Measurements from ENCODE around the gene CCDC150. TPM values are rescaled to one million over a fixed set of nuclear protein-coding genes. Genes with fewer than 3 reads are reported as not detected.

The CCDC150 gene
- total RNA-seq, 1 experiment from 2014 or later = 13.1 TPM

DNA sequence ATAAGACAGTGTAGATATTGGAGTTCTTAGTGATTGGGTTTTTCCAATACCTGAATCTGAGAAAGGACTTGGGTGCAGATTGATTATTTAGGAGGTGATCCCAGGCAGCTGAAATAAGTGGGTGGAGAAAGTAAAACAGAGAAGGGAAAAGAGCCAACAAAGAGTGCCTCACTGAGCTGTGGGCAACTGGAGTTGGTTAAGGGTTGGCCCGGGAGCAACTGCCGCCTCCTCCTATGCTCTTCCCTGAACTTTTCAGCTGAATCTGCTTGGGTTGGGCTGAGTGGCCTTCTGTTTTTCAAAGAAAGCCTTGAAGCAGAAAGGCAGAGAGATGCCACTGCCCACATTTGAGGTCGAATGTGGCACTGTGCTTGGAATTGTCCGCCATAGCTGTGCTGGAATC, 20.9 kb upstream of the CCDC150 start:
- ChIA-PET POLR2A (ENCODE audit: unreplicated experiment) (no interaction called here), CTCF (no interaction called here)
- Histone ChIP-seq H3K36me3 (ENCODE audit: low read depth, low read length) (no peaks in the 10 kb centered on the region), H3K27me3 (ENCODE audit: low read length) (no peaks in the 10 kb centered on the region), H3K9ac (ENCODE audit: low read length) (no peak overlapping the region), H3F3A (ENCODE audit: low read length, unreplicated experiment) (no peaks in the 10 kb centered on the region), H3K4me3 (ENCODE audit: low read length) (no peak overlapping the region), H3K4me2 (ENCODE audit: low read length) (no peak overlapping the region), H3K27ac (ENCODE audit: low read length) (no peak overlapping the region), H3K9me3 (ENCODE audit: low read length) (no peaks in the 10 kb centered on the region), H2AFZ (ENCODE audit: low read length) (no peak overlapping the region), H3K4me1 (ENCODE audit: insufficient read depth, low read length) (no peaks in the 10 kb centered on the region), H3K79me2 (ENCODE audit: low read length) (no peaks in the 10 kb centered on the region), H3K9me2 (replicated peaks; ENCODE audit: low read length) (no peaks in the 10 kb centered on the region), H4K20me1 (ENCODE audit: low read length) (no peaks in the 10 kb centered on the region)
- no peak for DNase-seq
- BruUV-seq (replicated peaks) = no TSS peak
- TF ChIP-seq, protein P1, sequence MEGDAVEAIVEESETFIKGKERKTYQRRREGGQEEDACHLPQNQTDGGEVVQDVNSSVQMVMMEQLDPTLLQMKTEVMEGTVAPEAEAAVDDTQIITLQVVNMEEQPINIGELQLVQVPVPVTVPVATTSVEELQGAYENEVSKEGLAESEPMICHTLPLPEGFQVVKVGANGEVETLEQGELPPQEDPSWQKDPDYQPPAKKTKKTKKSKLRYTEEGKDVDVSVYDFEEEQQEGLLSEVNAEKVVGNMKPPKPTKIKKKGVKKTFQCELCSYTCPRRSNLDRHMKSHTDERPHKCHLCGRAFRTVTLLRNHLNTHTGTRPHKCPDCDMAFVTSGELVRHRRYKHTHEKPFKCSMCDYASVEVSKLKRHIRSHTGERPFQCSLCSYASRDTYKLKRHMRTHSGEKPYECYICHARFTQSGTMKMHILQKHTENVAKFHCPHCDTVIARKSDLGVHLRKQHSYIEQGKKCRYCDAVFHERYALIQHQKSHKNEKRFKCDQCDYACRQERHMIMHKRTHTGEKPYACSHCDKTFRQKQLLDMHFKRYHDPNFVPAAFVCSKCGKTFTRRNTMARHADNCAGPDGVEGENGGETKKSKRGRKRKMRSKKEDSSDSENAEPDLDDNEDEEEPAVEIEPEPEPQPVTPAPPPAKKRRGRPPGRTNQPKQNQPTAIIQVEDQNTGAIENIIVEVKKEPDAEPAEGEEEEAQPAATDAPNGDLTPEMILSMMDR (conservative IDR thresholded peaks at IDR 0.05; ENCODE audit: low read depth, low read length) = no peak
- TF ChIP-seq EZH2 (IDR thresholded peaks at IDR 0.05; ENCODE audit: low read length, unreplicated experiment) = no peak
- no peak for TF ChIP-seq EZH2phosphoT487 (IDR thresholded peaks at IDR 0.05; ENCODE audit: borderline replicate concordance, low read length)
- no peak for ATAC-seq
- intact Hi-C loops (cut with micrococcal nuclease) = no loop called here

GRCh38 chr2:196630531-196630930, 9.0 kb upstream of the CCDC150 start:
- no peak overlapping the region for H3K27ac ChIP-seq (ENCODE audit: low read length)
- H3K9me2 ChIP-seq (replicated peaks; ENCODE audit: low read length) = no peaks in the 10 kb centered on the region
- no peak overlapping the region for H2AFZ ChIP-seq (ENCODE audit: low read length)
- ATAC-seq (no peak), DNase-seq (no peak)
- no TSS peak for BruUV-seq (replicated peaks)
- no peaks in the 10 kb centered on the region for H4K20me1 ChIP-seq (ENCODE audit: low read length)
- POLR2A ChIA-PET (ENCODE audit: unreplicated experiment) = no interaction called here
- 0 out of 2 replicates have a peak, but pooled peaks cover 7% of the 10 kb centered on the region for H3K9me3 ChIP-seq (ENCODE audit: low read length)
- no peak for TF ChIP-seq EZH2 (IDR thresholded peaks at IDR 0.05; ENCODE audit: low read length, unreplicated experiment)
- TF ChIP-seq, protein P1 (conservative IDR thresholded peaks at IDR 0.05; ENCODE audit: low read depth, low read length) = no peak
- no peak for TF ChIP-seq EZH2phosphoT487 (IDR thresholded peaks at IDR 0.05; ENCODE audit: borderline replicate concordance, low read length)
- H3K9ac ChIP-seq (ENCODE audit: low read length) = no peak overlapping the region
- H3K4me2 ChIP-seq (ENCODE audit: low read length) = no peak overlapping the region
- CTCF ChIA-PET = no interaction called here
- H3K27me3 ChIP-seq (ENCODE audit: low read length) = peaks cover 3% of the 10 kb centered on the region; the same call in 1 of the 2 replicates
- H3F3A ChIP-seq (ENCODE audit: low read length, unreplicated experiment) = no peaks in the 10 kb centered on the region
- no peak overlapping the region for H3K4me3 ChIP-seq (ENCODE audit: low read length)
- intact Hi-C loops (cut with micrococcal nuclease) = no loop called here
- H3K36me3 ChIP-seq (ENCODE audit: low read depth, low read length) = no peaks in the 10 kb centered on the region
- no peaks in the 10 kb centered on the region for H3K4me1 ChIP-seq (ENCODE audit: insufficient read depth, low read length)
- H3K79me2 ChIP-seq (ENCODE audit: low read length) = no peaks in the 10 kb centered on the region

- Histone ChIP-seq H3K79me2 (ENCODE audit: low read length) (peaks cover 4% of the 10 kb centered on the region), H3K4me1 (ENCODE audit: insufficient read depth, low read length) (peaks cover 3% of the 10 kb centered on the region; the same call in 1 of the 2 replicates), H3K9ac (ENCODE audit: low read length) (no peak overlapping the region), H3K9me2 (replicated peaks; ENCODE audit: low read length) (no peaks in the 10 kb centered on the region), H3K4me2 (ENCODE audit: low read length) (no peak overlapping the region), H2AFZ (ENCODE audit: low read length) (no peak overlapping the region), H3K4me3 (ENCODE audit: low read length) (no peak overlapping the region), H3F3A (ENCODE audit: low read length, unreplicated experiment) (no peaks in the 10 kb centered on the region), H4K20me1 (ENCODE audit: low read length) (no peaks in the 10 kb centered on the region), H3K27me3 (ENCODE audit: low read length) (no peaks in the 10 kb centered on the region), H3K9me3 (ENCODE audit: low read length) (0 out of 2 replicates have a peak, but pooled peaks cover 7% of the 10 kb centered on the region), H3K36me3 (ENCODE audit: low read depth, low read length) (no peaks in the 10 kb centered on the region), H3K27ac (ENCODE audit: low read length) (no peak overlapping the region)
- no TSS peak for BruUV-seq (replicated peaks)
- TF ChIP-seq EZH2phosphoT487 (IDR thresholded peaks at IDR 0.05; ENCODE audit: borderline replicate concordance, low read length) = no peak
- TF ChIP-seq, protein P1 (conservative IDR thresholded peaks at IDR 0.05; ENCODE audit: low read depth, low read length) = no peak
- TF ChIP-seq EZH2 (IDR thresholded peaks at IDR 0.05; ENCODE audit: low read length, unreplicated experiment) = no peak
- intact Hi-C loops (cut with micrococcal nuclease) = loop anchor here (5.0 kb wide), 1 partner anchor 48 kb away; no protein-coding TSS in a partner anchor
- no peak for DNase-seq
- ATAC-seq = no peak
- ChIA-PET POLR2A (ENCODE audit: unreplicated experiment) (no interaction called here), CTCF (no interaction called here)
These were observed 4.4 kb upstream of the CCDC150 start for GRCh38 chr2:196635156-196635555.
